Esophagus squamous epithelium (tissue), 5 donors: Measurements from ENCODE around the gene ECT2L. TPM values are rescaled to one million over a fixed set of nuclear protein-coding genes. Genes with fewer than 3 reads are reported as not detected.

Experiments used
- DNase-seq: peaks from one replicate; lab custom pipeline; 2025; lab: John Stamatoyannopoulos, UW
- H3K27ac ChIP-seq, 4 donors: fragments of 200-600 bp; sonication (generic); one replicate each; pipeline ENCODE4 v1.5.1; 2016 to 2019; ENCODE audit warnings: mild to moderate bottlenecking in 1 of 4
- H3K27me3 ChIP-seq, 4 donors: fragments of 200-600 bp; sonication (generic); 1 replicate in 3 of 4; 2 replicates in 1 of 4; pipeline versions ENCODE4 v1.5.1 to v1.6.0; 2017 to 2021; ENCODE audit warnings: antibody characterized with exemption in 1 of 4
- H3K36me3 ChIP-seq, 3 donors: fragments of 200-600 bp; sonication (generic); one replicate each; pipeline ENCODE4 v1.5.1; 2016 to 2019
- H3K4me1 ChIP-seq, 3 donors: fragments of 200-600 bp; sonication (generic); one replicate each; pipeline ENCODE4 v1.5.1; 2017 to 2019
- H3K4me3 ChIP-seq, 4 donors: fragments of 200-600 bp; sonication (generic); 1 replicate in 3 of 4; 2 replicates in 1 of 4; pipeline ENCODE4 v1.5.1; 2016 to 2019; ENCODE audit warnings: mild to moderate bottlenecking in 2 of 4, moderate library complexity in 1 of 4
- H3K9me3 ChIP-seq, 3 donors: fragments of 200-600 bp; sonication (generic); one replicate each; pipeline ENCODE4 v1.5.1; 2016 to 2019
- POLR2A ChIP-seq, 4 donors: fragments of 450-650 bp; IDR thresholded peaks; one replicate each; pipeline ENCODE4 v1.6.1; 2017; ENCODE audit warnings: antibody characterized with exemption in 4 of 4, mild to moderate bottlenecking in 4 of 4, moderate library complexity in 3 of 4
- WGBS, 2 donors: methylation state at CpG; one replicate each; pipeline ENCODE4 v1.1.5; 2018; 5-methylcytosine and 5-hydroxymethylcytosine counted together
- intact Hi-C: fragments of 100-400 bp; cut with DNase I; formaldehyde crosslinking; loops from one replicate; pipeline ENCODE4 v1.15.0; 2022
- total RNA-seq, 4 donors: library from RNA; depleted of rRNA; stranded (reverse); fragments of >200 nt; gene quantifications; one replicate each; pipeline ENCODE4 v1.1.0, GENCODE V29; 2016
- TF ChIP-seq, protein P1 (sequence below), 6 experiments: fragments of 450-650 bp in 4 of 6; fragments of 200-600 bp in 2 of 6; sonication (generic) in 2 of 6; IDR thresholded peaks; one replicate each; pipeline ENCODE4 v1.5.1; 2016 to 2019; ENCODE audit warnings: antibody characterized with exemption in 6 of 6, mild to moderate bottlenecking in 4 of 6, moderate library complexity in 4 of 6
- donor health status: DM: yes; HTN: yes; CAD: no.

The ECT2L gene
- total RNA-seq, 4 donors from 2014 or later, result not detected

DNA sequence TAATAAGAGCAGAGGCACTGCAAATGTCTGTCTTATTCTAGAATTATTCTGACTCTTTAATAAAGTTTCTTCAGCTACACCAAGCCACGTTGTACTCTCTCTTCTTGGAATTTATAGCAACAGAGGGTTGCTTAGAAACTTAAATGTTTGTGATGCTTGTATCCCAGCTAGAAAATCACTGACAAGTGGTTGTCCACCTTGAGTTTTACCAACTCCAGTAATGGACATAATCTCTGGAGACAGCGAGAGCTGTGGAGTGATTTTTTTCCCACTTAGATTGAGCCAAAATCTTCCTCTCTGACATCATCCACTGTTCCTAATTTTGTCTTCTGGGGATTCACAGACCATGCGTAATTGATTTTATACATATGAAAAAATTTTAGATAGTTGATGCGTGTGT lies 8.0 kb downstream of the ECT2L start:
- Histone ChIP-seq H3K4me3 (no peak overlapping the region), H3K4me1 (no peaks in the 10 kb centered on the region), H3K36me3 (no peaks in the 10 kb centered on the region), H3K27ac (no peak overlapping the region), H3K27me3 (no peaks in the 10 kb centered on the region), H3K9me3 (no peaks in the 10 kb centered on the region)
- WGBS, 2 donors, result 57 to 66% methylated on average over 4 of the region's 4 CpGs
- TF ChIP-seq, protein P1, sequence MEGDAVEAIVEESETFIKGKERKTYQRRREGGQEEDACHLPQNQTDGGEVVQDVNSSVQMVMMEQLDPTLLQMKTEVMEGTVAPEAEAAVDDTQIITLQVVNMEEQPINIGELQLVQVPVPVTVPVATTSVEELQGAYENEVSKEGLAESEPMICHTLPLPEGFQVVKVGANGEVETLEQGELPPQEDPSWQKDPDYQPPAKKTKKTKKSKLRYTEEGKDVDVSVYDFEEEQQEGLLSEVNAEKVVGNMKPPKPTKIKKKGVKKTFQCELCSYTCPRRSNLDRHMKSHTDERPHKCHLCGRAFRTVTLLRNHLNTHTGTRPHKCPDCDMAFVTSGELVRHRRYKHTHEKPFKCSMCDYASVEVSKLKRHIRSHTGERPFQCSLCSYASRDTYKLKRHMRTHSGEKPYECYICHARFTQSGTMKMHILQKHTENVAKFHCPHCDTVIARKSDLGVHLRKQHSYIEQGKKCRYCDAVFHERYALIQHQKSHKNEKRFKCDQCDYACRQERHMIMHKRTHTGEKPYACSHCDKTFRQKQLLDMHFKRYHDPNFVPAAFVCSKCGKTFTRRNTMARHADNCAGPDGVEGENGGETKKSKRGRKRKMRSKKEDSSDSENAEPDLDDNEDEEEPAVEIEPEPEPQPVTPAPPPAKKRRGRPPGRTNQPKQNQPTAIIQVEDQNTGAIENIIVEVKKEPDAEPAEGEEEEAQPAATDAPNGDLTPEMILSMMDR (IDR thresholded peaks at IDR 0.05), result no peak
- no peak for TF ChIP-seq POLR2A (IDR thresholded peaks at IDR 0.05)
- intact Hi-C loops, result no loop called here
- DNase-seq, result no peak

DNA sequence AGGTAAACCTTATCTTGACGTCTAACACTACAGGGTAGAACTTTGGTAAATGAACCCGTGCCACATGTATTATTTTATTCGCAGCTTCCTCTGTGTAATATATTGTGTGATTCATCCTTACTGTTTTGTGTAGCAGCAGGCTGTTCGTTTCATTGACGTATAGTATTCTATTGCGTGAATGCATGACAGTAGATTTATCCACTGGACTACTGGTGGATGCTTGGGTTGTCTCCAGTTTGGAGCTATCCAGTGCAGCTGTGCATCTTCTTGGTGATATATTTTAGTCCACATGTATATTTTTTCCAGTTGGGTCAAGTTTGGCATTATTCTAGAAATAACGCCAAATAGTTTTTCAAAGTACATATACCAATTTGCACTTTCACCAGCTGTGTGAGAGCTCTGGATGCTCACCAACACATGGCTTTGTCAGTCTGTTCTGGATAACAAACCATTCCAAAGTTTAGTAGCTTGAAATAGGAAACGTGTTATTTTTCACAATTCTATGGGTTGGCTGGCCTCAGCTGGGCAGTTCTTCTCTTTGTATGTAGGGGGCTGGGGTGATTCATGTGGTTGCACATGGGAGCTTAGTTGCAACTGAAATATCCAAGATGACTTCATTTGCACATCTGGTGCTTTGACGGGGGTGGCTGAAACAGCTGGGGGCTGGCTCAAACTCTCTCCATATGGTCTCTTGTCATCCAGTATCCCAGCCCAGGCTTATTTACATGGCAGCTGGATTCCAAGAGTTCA lies 9.3 kb downstream of the ECT2L start:
- DNase-seq, result no peak
- WGBS, 2 donors, result 80 to 82% methylated on average over 9 of the region's 9 CpGs

DNA sequence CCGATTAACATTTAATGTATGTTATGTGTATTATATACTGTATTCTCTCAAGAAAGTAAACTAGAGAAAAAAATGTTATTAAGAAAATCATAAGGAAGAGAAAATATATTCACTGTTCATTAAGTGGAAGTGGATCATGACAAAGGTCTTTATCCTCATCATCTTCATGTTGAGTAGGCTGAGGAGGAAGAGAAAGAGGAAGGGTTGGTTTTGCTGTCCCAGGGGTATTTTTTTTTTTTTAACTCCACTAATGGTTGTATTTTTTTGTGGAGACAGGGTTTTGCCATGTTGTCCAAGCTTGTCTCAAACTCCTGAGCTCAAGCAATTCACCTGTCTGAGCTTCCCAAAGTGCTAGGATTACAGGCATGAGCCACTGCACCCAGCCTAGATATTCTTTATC lies 11.0 kb downstream of the ECT2L start:
- no peaks in the 10 kb centered on the region for H3K27me3 ChIP-seq
- TF ChIP-seq, protein P1 (IDR thresholded peaks at IDR 0.05), result no peak
- no peak for TF ChIP-seq POLR2A (IDR thresholded peaks at IDR 0.05)
- H3K36me3 ChIP-seq, result no peaks in the 10 kb centered on the region
- no peak overlapping the region for H3K27ac ChIP-seq
- intact Hi-C loops, result no loop called here
- DNase-seq, result no peak
- no peaks in the 10 kb centered on the region for H3K4me1 ChIP-seq
- no peaks in the 10 kb centered on the region for H3K9me3 ChIP-seq
- no peak overlapping the region for H3K4me3 ChIP-seq
- 78 to 91% methylated on average over 1 of the region's 1 CpG for WGBS, 2 donors

More for the DNA sequence above, 9.3 kb downstream of the ECT2L start:
- Histone ChIP-seq H3K4me3 (no peak overlapping the region), H3K4me1 (no peaks in the 10 kb centered on the region), H3K9me3 (no peaks in the 10 kb centered on the region), H3K27ac (no peak overlapping the region), H3K27me3 (no peaks in the 10 kb centered on the region), H3K36me3 (no peaks in the 10 kb centered on the region)
- intact Hi-C loops, result no loop called here
- TF ChIP-seq POLR2A (IDR thresholded peaks at IDR 0.05), result no peak
- TF ChIP-seq, protein P1 (IDR thresholded peaks at IDR 0.05), result no peak

DNA sequence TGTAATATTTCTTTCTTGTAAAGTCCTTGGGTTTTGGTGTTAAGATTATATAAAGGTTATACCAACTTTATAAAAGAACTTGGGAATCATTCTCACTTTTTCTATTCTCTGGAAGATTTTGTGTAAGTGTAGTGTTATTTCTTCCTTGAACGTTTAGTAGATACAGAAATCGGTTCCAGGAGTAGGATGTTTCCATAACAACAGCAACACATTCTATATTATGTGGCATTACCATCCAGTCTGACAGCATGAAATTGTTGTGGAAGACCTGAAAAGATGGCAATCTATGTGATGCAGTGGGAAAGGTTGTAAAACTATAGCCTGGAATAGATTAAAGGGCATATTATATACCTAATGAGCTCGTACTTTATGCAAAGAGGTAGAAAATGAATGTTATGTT lies 13.8 kb downstream of the ECT2L start:
- intact Hi-C loops, result loop anchor here (10.0 kb wide), 2 partner anchors 175 to 555 kb away; partner anchors contain the start of gene REPS1
- H3K36me3 ChIP-seq, result no peaks in the 10 kb centered on the region
- TF ChIP-seq, protein P1 (IDR thresholded peaks at IDR 0.05), result no peak
- TF ChIP-seq POLR2A (IDR thresholded peaks at IDR 0.05), result no peak
- DNase-seq, result no peak
- H3K9me3 ChIP-seq, result no peaks in the 10 kb centered on the region
- no peak overlapping the region for H3K4me3 ChIP-seq
- no peaks in the 10 kb centered on the region for H3K4me1 ChIP-seq
- 80 to 88% methylated on average over 3 of the region's 3 CpGs for WGBS, 2 donors
- no peaks in the 10 kb centered on the region for H3K27me3 ChIP-seq
- no peak overlapping the region for H3K27ac ChIP-seq

DNA sequence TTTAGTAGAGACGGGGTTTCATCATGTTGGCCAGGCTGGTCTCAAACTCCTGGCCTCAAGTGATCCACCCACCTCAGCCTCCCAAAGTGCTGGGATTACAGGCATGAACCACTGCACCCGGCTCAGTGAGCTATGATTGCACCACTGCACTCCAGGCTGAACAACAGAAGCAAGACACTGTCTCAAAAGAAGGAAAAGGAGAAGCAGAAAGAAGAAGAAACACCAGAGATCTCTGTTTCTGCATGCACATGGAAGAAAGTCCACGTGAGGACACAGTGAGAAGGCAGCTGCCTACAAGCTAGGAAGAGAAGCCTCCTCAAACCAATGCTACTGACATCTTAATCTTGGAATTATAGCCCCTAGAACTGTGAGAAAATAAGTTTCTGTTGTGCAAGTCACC lies 16.0 kb downstream of the ECT2L start:
- no peak overlapping the region for H3K4me3 ChIP-seq
- H3K27me3 ChIP-seq, result no peaks in the 10 kb centered on the region
- no peak for DNase-seq
- peaks cover 0 to 20% (median 0%) of the 10 kb centered on the region in 3 donors for H3K4me1 ChIP-seq
- H3K9me3 ChIP-seq, result no peaks in the 10 kb centered on the region
- intact Hi-C loops, result loop anchor here (10.0 kb wide), 2 partner anchors 173 to 553 kb away; partner anchors contain the start of gene REPS1
- TF ChIP-seq POLR2A (IDR thresholded peaks at IDR 0.05), result no peak
- TF ChIP-seq, protein P1 (IDR thresholded peaks at IDR 0.05), result no peak
- no peaks in the 10 kb centered on the region for H3K36me3 ChIP-seq
- no peak overlapping the region for H3K27ac ChIP-seq
- WGBS, 2 donors, result 67 to 79% methylated on average over 1 to 3 of the region's 3 CpGs
